Neural crest cell (in vitro differentiated cells): Measurements from ENCODE around the gene WDR86. TPM values are rescaled to one million over a fixed set of nuclear protein-coding genes. Genes with fewer than 3 reads are reported as not detected.

Experiments
- DNase-seq: peaks from one replicate; pipeline ENCODE4 v3.0.0; 2021; ENCODE audit warnings: low read depth, mixed read lengths, low spot score
- H3K27ac Mint-ChIP-seq: one replicate; pipeline ENCODE4 v1.8.0; 2021; ENCODE audit warnings: mild to moderate bottlenecking, mixed read lengths; ENCODE audit not compliant: unreplicated experiment
- H3K27me3 Mint-ChIP-seq: 2 replicates; pipeline ENCODE4 v1.8.0; 2021; ENCODE audit warnings: low read depth, mild to moderate bottlenecking, mixed read lengths
- H3K36me3 Mint-ChIP-seq: 2 replicates; pipeline ENCODE4 v1.8.0; 2021; ENCODE audit warnings: low read depth, mild to moderate bottlenecking, mixed read lengths
- H3K4me1 Mint-ChIP-seq: 2 replicates; pipeline ENCODE4 v1.8.0; 2021; ENCODE audit warnings: mixed read lengths
- H3K4me3 Mint-ChIP-seq: one replicate; pipeline ENCODE4 v1.8.0; 2021; ENCODE audit warnings: mild to moderate bottlenecking, mixed read lengths
- H3K9me3 Mint-ChIP-seq: 2 replicates; pipeline ENCODE4 v1.8.0; 2021; ENCODE audit warnings: mixed read lengths
- total RNA-seq: library from RNA; stranded (reverse); gene quantifications from 2 replicates; pipeline ENCODE4 v1.2.1, GENCODE V29; 2021
- TF ChIP-seq, protein P1 (sequence below): fragments of 200-600 bp; sonication (generic); conservative IDR thresholded peaks from 2 replicates; pipeline ENCODE4 v1.5.0; 2021; ENCODE audit warnings: antibody characterized with exemption, mild to moderate bottlenecking

Gene WDR86
- total RNA-seq, 1 donor from 2014 or later, result 29.8 TPM

DNA sequence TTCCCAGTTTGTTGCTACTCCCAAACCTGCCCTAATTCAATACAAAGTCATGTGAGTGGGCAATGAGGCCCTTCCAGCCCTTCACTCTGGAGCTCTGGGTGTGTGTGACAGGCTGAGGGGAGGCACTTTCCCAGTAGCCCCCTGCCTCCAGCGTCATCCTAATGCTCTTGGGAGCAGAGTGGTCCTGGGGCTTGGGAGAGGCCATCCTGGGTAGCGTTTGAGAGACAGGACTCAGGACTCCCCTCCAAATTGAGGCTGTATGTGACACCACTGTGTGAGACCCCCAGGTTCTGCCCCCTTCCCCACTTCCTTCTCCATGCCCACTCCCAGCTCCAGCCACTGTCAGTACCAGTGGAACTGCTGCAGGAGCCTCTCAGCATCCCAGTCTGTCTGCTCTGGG, 36.6 kb upstream of the WDR86 start:
- no peaks in the 10 kb centered on the region for H3K36me3 Mint-ChIP-seq

DNA sequence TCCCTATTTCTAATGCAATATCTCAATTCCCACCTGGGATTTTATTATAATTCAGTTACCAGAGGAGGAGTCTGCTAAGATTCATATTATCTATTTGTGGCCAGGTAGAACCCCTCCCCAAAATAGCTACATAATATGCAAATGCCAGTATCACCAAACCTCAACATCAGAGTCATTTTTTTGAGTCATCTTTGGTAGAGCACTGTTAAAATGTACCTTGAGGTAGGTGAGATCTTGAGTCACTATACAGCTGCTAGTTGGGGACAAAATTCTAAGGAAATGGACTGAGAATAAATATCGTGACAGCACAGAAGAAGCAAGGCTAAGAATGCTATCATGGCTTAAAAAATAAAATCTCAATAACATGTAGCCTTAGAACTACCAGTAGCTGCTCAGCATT, 34.8 kb upstream of the WDR86 start:
- no peaks in the 10 kb centered on the region for H3K36me3 Mint-ChIP-seq
- no peaks in the 10 kb centered on the region for H3K9me3 Mint-ChIP-seq
- TF ChIP-seq, protein P1, sequence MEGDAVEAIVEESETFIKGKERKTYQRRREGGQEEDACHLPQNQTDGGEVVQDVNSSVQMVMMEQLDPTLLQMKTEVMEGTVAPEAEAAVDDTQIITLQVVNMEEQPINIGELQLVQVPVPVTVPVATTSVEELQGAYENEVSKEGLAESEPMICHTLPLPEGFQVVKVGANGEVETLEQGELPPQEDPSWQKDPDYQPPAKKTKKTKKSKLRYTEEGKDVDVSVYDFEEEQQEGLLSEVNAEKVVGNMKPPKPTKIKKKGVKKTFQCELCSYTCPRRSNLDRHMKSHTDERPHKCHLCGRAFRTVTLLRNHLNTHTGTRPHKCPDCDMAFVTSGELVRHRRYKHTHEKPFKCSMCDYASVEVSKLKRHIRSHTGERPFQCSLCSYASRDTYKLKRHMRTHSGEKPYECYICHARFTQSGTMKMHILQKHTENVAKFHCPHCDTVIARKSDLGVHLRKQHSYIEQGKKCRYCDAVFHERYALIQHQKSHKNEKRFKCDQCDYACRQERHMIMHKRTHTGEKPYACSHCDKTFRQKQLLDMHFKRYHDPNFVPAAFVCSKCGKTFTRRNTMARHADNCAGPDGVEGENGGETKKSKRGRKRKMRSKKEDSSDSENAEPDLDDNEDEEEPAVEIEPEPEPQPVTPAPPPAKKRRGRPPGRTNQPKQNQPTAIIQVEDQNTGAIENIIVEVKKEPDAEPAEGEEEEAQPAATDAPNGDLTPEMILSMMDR, result no peak
- no peak overlapping the region for H3K4me3 Mint-ChIP-seq
- H3K27ac Mint-ChIP-seq, result no peak overlapping the region
- DNase-seq, result no peak
- peaks cover 8% of the 10 kb centered on the region for H3K4me1 Mint-ChIP-seq
- H3K27me3 Mint-ChIP-seq, result peaks cover 15% of the 10 kb centered on the region

More for the DNA sequence above, 36.6 kb upstream of the WDR86 start:
- Mint-ChIP-seq H3K27ac (no peak overlapping the region), H3K4me1 (peaks cover 8% of the 10 kb centered on the region), H3K4me3 (no peak overlapping the region), H3K27me3 (peaks cover 3% of the 10 kb centered on the region), H3K9me3 (no peaks in the 10 kb centered on the region)
- DNase-seq, result no peak
- TF ChIP-seq, protein P1, result no peak

DNA sequence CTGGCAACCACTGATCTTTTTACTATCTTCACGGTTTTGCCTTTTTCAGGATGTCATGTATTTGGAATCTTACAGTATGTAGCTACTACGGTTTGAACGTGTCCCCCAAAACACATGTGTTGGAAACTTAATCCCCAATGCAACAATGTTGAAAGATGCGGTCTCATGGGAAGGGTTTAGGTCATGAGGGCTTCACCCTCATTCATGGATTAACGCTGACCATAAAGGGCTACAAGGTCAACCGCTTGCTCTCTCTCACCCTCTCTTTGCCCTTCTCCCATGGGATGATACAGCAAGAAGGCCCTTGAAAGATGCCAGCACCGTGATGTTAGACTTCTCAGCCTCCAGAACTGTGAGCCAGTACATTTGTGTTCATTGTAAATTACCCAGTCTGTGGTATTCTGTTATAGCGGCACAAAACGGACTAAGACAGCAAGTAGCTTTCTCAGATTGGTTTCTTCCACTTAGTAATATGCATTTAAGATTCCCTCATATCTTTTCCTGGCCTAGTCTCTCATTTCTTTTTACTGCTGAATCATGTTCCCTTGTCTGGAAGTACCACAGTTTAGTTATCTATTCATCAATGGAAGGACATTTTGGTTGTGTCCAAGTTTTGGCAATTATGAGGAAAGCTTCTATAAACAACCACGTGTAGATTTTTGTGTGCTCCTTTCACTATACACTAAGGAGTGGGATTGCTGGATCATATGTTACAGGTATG, 33.1 kb upstream of the WDR86 start:
- H3K27me3 Mint-ChIP-seq, result peaks cover 20% of the 10 kb centered on the region
- peaks cover 7% of the 10 kb centered on the region for H3K4me1 Mint-ChIP-seq
- TF ChIP-seq, protein P1, result no peak
- no peaks in the 10 kb centered on the region for H3K9me3 Mint-ChIP-seq
- no peak overlapping the region for H3K27ac Mint-ChIP-seq
- no peak for DNase-seq
- H3K36me3 Mint-ChIP-seq, result no peaks in the 10 kb centered on the region
- no peak overlapping the region for H3K4me3 Mint-ChIP-seq

DNA sequence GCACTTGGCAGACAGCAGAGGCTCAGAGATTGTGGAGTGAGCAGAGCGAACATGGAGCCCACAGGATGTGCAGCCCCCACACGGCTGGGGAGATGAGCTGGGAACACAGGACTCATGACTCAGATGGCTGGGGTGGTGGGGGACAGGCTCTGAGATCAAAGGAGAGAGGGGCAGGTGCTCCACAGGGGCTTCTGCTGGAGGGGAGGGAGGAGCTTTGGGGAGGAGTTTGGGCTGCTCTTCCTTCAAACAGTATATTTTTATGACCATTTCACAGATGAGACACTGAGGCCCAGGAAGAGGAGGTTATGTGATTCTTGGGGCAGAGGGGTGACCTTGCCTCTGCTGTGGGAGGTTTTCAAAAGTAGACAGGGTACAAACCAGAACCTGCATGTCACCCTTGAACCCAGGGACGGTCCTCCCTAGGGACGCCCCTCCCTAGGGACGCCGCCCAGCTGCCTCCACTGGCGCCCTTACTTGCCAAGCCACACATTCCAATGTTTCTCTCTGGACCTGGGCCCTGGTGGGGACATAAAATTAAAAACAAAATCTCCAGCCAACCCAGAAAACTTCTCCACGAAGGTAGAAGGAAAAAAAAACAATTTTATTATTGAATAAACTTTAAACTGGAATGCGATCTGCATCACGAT, 31.1 kb upstream of the WDR86 start:
- no peak overlapping the region for H3K4me3 Mint-ChIP-seq
- H3K27me3 Mint-ChIP-seq, result peaks cover 21% of the 10 kb centered on the region
- no peaks in the 10 kb centered on the region for H3K9me3 Mint-ChIP-seq
- H3K4me1 Mint-ChIP-seq, result peaks cover 7% of the 10 kb centered on the region
- TF ChIP-seq, protein P1, result no peak
- DNase-seq, result no peak
- no peaks in the 10 kb centered on the region for H3K36me3 Mint-ChIP-seq
- H3K27ac Mint-ChIP-seq, result no peak overlapping the region

DNA sequence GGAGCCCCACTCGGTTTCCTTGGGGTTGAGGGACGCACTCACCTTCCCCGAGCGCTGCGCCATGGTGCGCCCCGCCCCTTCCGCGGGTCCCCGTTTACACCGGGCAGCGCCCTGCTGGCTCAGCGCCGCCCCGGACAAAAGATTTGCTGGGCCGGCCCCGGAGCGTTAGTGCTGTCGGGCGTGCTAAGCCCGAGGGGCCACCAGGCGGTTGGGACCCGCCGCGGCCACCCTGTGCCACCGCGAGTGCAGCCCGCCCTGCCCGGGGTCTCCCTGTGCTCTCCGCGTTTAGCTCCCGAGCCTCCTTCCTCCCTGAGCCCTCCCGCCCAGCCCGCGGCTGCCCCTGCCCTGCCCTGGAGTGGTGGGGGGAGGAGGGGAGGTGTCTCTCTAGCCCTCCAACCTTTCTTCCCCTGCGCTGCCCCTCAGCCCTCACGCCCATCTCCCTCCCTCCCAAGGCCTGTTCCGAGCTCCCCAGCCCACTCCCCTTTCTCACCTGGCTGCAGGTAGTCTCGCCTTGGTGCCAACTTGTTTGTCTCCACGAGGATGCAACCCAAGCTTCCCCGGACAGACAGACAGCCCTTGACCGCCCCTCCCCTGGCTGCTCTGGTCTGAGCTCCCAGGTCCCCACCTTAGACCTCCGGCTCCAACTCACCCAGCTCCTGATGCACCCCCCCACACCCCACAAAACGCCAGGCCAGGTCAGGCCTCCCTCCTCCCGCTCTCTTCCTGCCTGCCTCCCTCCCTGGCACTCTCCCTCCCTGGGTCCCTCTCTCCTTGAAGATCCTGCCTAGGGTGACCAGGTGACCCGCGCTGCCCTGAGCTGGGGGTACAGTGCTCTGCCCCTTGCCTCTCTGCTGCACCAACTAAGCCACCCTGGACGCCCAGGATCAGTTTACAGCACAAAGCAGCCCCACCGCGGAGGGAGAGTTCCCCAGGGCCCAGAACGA, 30.3 kb upstream of the WDR86 start, which contains the start of gene CRYGN:
Gene CRYGN, minus strand, starts transcription at position 287 of the 944 bp plus-strand sequence. Its CDS starts 224 bp downstream, at position 63.
- TF ChIP-seq, protein P1, result no peak
- Mint-ChIP-seq H3K4me1 (peaks cover 7% of the 10 kb centered on the region), H3K27me3 (peaks cover 21% of the 10 kb centered on the region), H3K4me3 (no peak within 1 kb of the TSS), H3K9me3 (no peaks in the 10 kb centered on the region), H3K27ac (no peak within 1 kb of the TSS), H3K36me3 (no peaks in the 10 kb centered on the region)
- DNase-seq, result no peak
